Measurements from ENCODE around the gene GPAT3. TPM values are rescaled to one million over a fixed set of nuclear protein-coding genes. Genes with fewer than 3 reads are reported as not detected.

The GPAT3 gene
- total RNA-seq, 1 donor from 2014 or later = 9.1 TPM

DNA sequence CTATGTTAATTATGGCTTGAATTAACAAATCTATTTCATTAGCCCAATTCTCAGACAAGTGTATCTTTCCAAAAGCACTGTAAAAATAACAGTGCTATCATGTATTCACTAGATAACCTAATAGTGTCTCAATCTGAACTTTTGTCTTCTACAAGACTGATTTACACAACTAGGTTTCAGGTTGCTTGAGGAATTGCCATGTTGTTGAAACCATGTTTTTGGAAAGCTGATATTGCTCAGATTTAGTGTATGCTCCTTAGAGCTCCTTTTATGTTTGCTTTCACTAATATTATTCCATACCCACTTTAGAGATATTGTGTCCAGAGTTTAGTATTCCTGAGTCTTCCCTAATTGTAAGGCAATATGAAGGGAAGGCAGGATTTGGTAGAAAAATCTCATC is 70.6 kb downstream of the GPAT3 start:
- Histone ChIP-seq H3K36me3 (ENCODE audit: control insufficient read depth, insufficient read depth, low read length) (no peaks in the 10 kb centered on the region), H3K4me3 (ENCODE audit: low read depth, low read length) (no peak overlapping the region), H3K27me3 (ENCODE audit: control insufficient read depth, insufficient read depth, low read length) (no peaks in the 10 kb centered on the region)
- TF ChIP-seq, protein P1, sequence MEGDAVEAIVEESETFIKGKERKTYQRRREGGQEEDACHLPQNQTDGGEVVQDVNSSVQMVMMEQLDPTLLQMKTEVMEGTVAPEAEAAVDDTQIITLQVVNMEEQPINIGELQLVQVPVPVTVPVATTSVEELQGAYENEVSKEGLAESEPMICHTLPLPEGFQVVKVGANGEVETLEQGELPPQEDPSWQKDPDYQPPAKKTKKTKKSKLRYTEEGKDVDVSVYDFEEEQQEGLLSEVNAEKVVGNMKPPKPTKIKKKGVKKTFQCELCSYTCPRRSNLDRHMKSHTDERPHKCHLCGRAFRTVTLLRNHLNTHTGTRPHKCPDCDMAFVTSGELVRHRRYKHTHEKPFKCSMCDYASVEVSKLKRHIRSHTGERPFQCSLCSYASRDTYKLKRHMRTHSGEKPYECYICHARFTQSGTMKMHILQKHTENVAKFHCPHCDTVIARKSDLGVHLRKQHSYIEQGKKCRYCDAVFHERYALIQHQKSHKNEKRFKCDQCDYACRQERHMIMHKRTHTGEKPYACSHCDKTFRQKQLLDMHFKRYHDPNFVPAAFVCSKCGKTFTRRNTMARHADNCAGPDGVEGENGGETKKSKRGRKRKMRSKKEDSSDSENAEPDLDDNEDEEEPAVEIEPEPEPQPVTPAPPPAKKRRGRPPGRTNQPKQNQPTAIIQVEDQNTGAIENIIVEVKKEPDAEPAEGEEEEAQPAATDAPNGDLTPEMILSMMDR (IDR thresholded peaks at IDR 0.05; ENCODE audit: insufficient read depth, low read length, poor library complexity, severe bottlenecking) = no peak
- DNase-seq (ENCODE audit: low read depth) = no peak

DNA sequence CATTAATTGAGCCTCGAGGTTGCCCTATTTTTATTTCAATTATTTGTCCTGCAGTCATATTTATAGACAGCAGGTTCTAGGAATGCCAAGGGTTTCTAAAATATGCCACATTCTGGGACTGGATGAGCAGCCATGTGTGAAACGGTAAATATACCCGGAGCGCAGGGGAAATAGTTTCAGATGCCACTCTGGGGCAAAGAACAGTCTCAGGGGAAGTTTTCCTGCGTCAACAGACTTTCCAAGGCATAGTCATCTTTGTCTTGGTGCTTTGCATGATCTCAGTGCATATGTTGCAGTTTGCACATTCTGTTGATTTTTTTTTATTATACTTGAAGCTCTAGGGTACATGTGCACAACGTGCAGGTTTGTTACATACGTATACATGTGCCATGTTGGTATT is 71.0 kb downstream of the GPAT3 start:
- H3K36me3 ChIP-seq (ENCODE audit: control insufficient read depth, insufficient read depth, low read length) = no peaks in the 10 kb centered on the region
- TF ChIP-seq, protein P1 (IDR thresholded peaks at IDR 0.05; ENCODE audit: insufficient read depth, low read length, poor library complexity, severe bottlenecking) = no peak

DNA sequence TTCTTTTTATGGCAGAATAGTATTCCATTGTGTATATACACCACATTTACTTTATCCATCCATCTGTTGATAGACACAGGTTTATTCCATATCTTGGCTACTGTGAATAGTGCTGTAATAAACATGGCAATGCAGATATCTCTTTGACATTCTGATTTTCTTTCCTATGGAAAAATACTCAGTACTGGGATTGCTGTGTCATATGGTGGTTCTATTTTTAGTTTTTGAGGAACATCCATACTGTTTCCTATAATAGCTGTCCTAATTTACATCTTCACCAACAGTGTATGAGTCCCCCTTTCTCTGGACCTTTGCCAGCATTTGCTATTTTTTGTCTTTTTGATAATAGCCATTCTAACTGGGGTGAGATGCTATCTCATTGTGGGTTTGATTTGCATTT is 73.5 kb downstream of the GPAT3 start:
- Histone ChIP-seq H3K4me3 (ENCODE audit: low read depth, low read length) (no peak overlapping the region), H3K27me3 (ENCODE audit: control insufficient read depth, insufficient read depth, low read length) (no peaks in the 10 kb centered on the region), H3K36me3 (ENCODE audit: control insufficient read depth, insufficient read depth, low read length) (no peaks in the 10 kb centered on the region)
- no peak for DNase-seq (ENCODE audit: low read depth)
- TF ChIP-seq, protein P1 (IDR thresholded peaks at IDR 0.05; ENCODE audit: insufficient read depth, low read length, poor library complexity, severe bottlenecking) = no peak

More for the DNA sequence above, 71.0 kb downstream of the GPAT3 start:
- H3K27me3 ChIP-seq (ENCODE audit: control insufficient read depth, insufficient read depth, low read length) = no peaks in the 10 kb centered on the region
- no peak overlapping the region for H3K4me3 ChIP-seq (ENCODE audit: low read depth, low read length)
- no peak for DNase-seq (ENCODE audit: low read depth)

DNA sequence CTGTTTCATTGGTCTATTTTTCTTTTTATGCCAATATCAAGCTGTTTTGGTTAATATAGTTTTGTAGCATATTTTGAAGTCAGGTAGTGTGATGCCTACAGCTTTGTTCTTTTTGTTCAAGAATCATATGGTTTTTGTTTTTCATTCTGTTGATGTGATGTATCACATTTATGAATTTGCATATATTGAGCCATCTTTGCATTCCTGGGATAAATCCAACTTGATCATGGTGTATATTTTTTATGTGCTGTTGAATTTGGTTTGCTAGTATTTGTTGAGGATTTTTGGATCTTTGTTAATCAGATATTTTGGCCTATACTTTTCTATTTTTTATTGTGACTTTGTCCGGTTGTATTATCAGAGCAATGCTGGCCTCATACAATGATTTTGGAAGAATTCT is 74.8 kb downstream of the GPAT3 start:
- no peak overlapping the region for H3K4me3 ChIP-seq (ENCODE audit: low read depth, low read length)
- H3K27me3 ChIP-seq (ENCODE audit: control insufficient read depth, insufficient read depth, low read length) = no peaks in the 10 kb centered on the region
- DNase-seq (ENCODE audit: low read depth) = no peak
- TF ChIP-seq, protein P1 (IDR thresholded peaks at IDR 0.05; ENCODE audit: insufficient read depth, low read length, poor library complexity, severe bottlenecking) = no peak
- H3K36me3 ChIP-seq (ENCODE audit: control insufficient read depth, insufficient read depth, low read length) = no peaks in the 10 kb centered on the region

DNA sequence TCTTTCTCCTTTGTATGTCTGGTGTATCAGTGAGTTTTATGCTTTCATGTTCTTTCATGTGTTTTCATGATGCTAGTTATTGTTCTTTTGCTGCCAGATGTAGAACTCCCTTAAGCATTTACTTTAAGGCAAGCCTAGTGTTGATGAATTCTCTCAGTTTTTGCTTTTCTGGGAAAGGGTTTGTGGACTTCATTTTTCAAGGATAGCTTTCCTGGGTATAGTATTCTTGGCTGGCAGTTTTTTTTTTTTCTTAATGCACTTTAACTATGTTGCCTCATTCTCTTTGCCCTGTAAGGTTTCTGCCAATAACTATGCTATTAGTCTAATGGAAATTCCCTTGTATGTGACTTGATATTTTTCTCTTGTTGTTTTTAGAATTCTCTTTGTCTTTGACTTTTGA is 77.1 kb downstream of the GPAT3 start:
- no peak for DNase-seq (ENCODE audit: low read depth)
- Histone ChIP-seq H3K36me3 (ENCODE audit: control insufficient read depth, insufficient read depth, low read length) (no peaks in the 10 kb centered on the region), H3K27me3 (ENCODE audit: control insufficient read depth, insufficient read depth, low read length) (no peaks in the 10 kb centered on the region), H3K4me3 (ENCODE audit: low read depth, low read length) (no peak overlapping the region)
- TF ChIP-seq, protein P1 (IDR thresholded peaks at IDR 0.05; ENCODE audit: insufficient read depth, low read length, poor library complexity, severe bottlenecking) = no peak

DNA sequence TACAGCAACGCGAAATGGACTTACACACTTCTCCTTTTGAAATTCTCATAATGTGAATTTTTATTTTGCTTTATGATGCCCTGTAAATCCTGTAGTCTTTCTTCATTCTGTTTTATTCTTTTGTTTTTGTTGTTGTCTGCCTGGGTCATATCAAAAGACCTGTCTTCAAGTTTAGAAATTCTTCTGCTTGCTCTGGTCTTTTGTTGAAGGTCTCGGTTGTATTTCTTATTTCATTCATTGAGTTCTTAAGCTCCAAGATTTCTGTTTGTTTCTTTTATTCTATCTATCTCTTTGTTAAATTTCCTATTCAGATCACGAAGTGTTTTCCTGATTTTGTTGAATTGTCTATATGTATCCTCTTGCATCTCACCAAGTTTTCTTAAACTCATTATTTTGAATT is 78.1 kb downstream of the GPAT3 start:
- H3K27me3 ChIP-seq (ENCODE audit: control insufficient read depth, insufficient read depth, low read length) = no peaks in the 10 kb centered on the region
- no peaks in the 10 kb centered on the region for H3K36me3 ChIP-seq (ENCODE audit: control insufficient read depth, insufficient read depth, low read length)
- no peak overlapping the region for H3K4me3 ChIP-seq (ENCODE audit: low read depth, low read length)
- TF ChIP-seq, protein P1 (IDR thresholded peaks at IDR 0.05; ENCODE audit: insufficient read depth, low read length, poor library complexity, severe bottlenecking) = no peak
- DNase-seq (ENCODE audit: low read depth) = no peak
